ENCODE results near the gene DNAH3. TPM values are rescaled to one million over a fixed set of nuclear protein-coding genes. Genes with fewer than 3 reads are reported as not detected.

Gene DNAH3
- total and polyA plus RNA-seq, 2 experiments from 2014 or later, result not detected

- no peaks in the 10 kb centered on the region for H3K79me2 ChIP-seq (ENCODE audit: insufficient read depth)
- no peaks in the 10 kb centered on the region for H3K36me3 ChIP-seq (ENCODE audit: low read depth)
- TF ChIP-seq EZH2 (IDR thresholded peaks at IDR 0.05; ENCODE audit: insufficient read depth, poor library complexity, severe bottlenecking), result no peak
- no peak for TF ChIP-seq EZH2phosphoT487 (IDR thresholded peaks at IDR 0.05; ENCODE audit: insufficient read depth, low read depth)
- no peak for DNase-seq
- H3K4me2 ChIP-seq (ENCODE audit: unreplicated experiment), result no peak overlapping the region
- H3K27ac ChIP-seq, result no peak overlapping the region
- peaks cover 4% of the 10 kb centered on the region for H3K4me1 ChIP-seq (ENCODE audit: insufficient read depth)
- 56 to 73% methylated on average over 5 of the region's 5 CpGs for WGBS, 2 experiments (ENCODE audit: low coverage in 1 of 2, low lambda C conversion rate in 2 of 2, missing lambda C conversion rate in 2 of 2)
- H3K4me3 ChIP-seq, result no peak overlapping the region
- no peaks in the 10 kb centered on the region for H3K9me2 ChIP-seq (ENCODE audit: insufficient read depth)
- in situ Hi-C loops (cut with MboI), result loop anchor here (10.0 to 25.0 kb wide), 2 partner anchors 105 to 1123 kb away; no protein-coding TSS in a partner anchor
- no peaks in the 10 kb centered on the region for H3K9me3 ChIP-seq (ENCODE audit: low read depth)
- H3F3A ChIP-seq (ENCODE audit: insufficient read depth), result peaks cover 2% of the 10 kb centered on the region; the same call in 1 of the 2 replicates
- no peak overlapping the region for H2AFZ ChIP-seq
- H3K9ac ChIP-seq, result no peak overlapping the region
- H3K27me3 ChIP-seq (replicated peaks; ENCODE audit: insufficient read depth), result 0 out of 2 replicates have a peak, but pooled peaks cover 7% of the 10 kb centered on the region
- no peaks in the 10 kb centered on the region for H4K20me1 ChIP-seq (ENCODE audit: insufficient read depth)
Observed at GRCh38 chr16:21189311-21189710, 38.7 kb upstream of the DNAH3 start.

- no peak for DNase-seq
- in situ Hi-C loops (cut with MboI), result loop anchor here (10.0 to 25.0 kb wide), 2 partner anchors 108 to 1126 kb away; no protein-coding TSS in a partner anchor
- H2AFZ ChIP-seq, result no peak overlapping the region
- peaks cover 4% of the 10 kb centered on the region for H3K4me1 ChIP-seq (ENCODE audit: insufficient read depth)
- no peaks in the 10 kb centered on the region for H3F3A ChIP-seq (ENCODE audit: insufficient read depth)
- TF ChIP-seq EZH2 (IDR thresholded peaks at IDR 0.05; ENCODE audit: insufficient read depth, poor library complexity, severe bottlenecking) (no peak), EZH2phosphoT487 (IDR thresholded peaks at IDR 0.05; ENCODE audit: insufficient read depth, low read depth) (no peak)
- H3K27ac ChIP-seq, result no peak overlapping the region
- H3K9ac ChIP-seq, result no peak overlapping the region
- H3K27me3 ChIP-seq (replicated peaks; ENCODE audit: insufficient read depth), result no peaks in the 10 kb centered on the region
- no peaks in the 10 kb centered on the region for H3K79me2 ChIP-seq (ENCODE audit: insufficient read depth)
- H4K20me1 ChIP-seq (ENCODE audit: insufficient read depth), result no peaks in the 10 kb centered on the region
- H3K4me3 ChIP-seq, result no peak overlapping the region
- H3K36me3 ChIP-seq (ENCODE audit: low read depth), result peaks cover 8% of the 10 kb centered on the region; the same call in 1 of the 2 replicates
- WGBS, 2 experiments (ENCODE audit: low coverage in 1 of 2, low lambda C conversion rate in 2 of 2, missing lambda C conversion rate in 2 of 2), result 79 to 86% methylated on average over 4 of the region's 4 CpGs
- no peaks in the 10 kb centered on the region for H3K9me3 ChIP-seq (ENCODE audit: low read depth)
- H3K4me2 ChIP-seq (ENCODE audit: unreplicated experiment), result no peak overlapping the region
- H3K9me2 ChIP-seq (ENCODE audit: insufficient read depth), result no peaks in the 10 kb centered on the region
Observed at GRCh38 chr16:21186326-21186691, 35.7 kb upstream of the DNAH3 start.

- in situ Hi-C loops (cut with MboI), result loop anchor here (10.0 to 25.0 kb wide), 2 partner anchors 109 to 1127 kb away; no protein-coding TSS in a partner anchor
- peaks cover 4% of the 10 kb centered on the region for H3K4me1 ChIP-seq (ENCODE audit: insufficient read depth)
- no peak overlapping the region for H3K27ac ChIP-seq
- no peaks in the 10 kb centered on the region for H3K27me3 ChIP-seq (replicated peaks; ENCODE audit: insufficient read depth)
- no peaks in the 10 kb centered on the region for H3F3A ChIP-seq (ENCODE audit: insufficient read depth)
- TF ChIP-seq EZH2phosphoT487 (IDR thresholded peaks at IDR 0.05; ENCODE audit: insufficient read depth, low read depth), result no peak
- no peak for TF ChIP-seq EZH2 (IDR thresholded peaks at IDR 0.05; ENCODE audit: insufficient read depth, poor library complexity, severe bottlenecking)
- H3K79me2 ChIP-seq (ENCODE audit: insufficient read depth), result no peaks in the 10 kb centered on the region
- no peaks in the 10 kb centered on the region for H3K9me3 ChIP-seq (ENCODE audit: low read depth)
- no peak overlapping the region for H3K4me2 ChIP-seq (ENCODE audit: unreplicated experiment)
- no peaks in the 10 kb centered on the region for H3K9me2 ChIP-seq (ENCODE audit: insufficient read depth)
- no peak overlapping the region for H2AFZ ChIP-seq
- no peak overlapping the region for H3K4me3 ChIP-seq
- DNase-seq, result no peak
- no peaks in the 10 kb centered on the region for H4K20me1 ChIP-seq (ENCODE audit: insufficient read depth)
- H3K36me3 ChIP-seq (ENCODE audit: low read depth), result peaks cover 13% of the 10 kb centered on the region; the same call in 1 of the 2 replicates
- WGBS, 2 experiments (ENCODE audit: low coverage in 1 of 2, low lambda C conversion rate in 2 of 2, missing lambda C conversion rate in 2 of 2), result 84 to 89% methylated on average over 12 of the region's 12 CpGs
- no peak overlapping the region for H3K9ac ChIP-seq
Observed at GRCh38 chr16:21185659-21186325, 35.1 kb upstream of the DNAH3 start.

- DNase-seq, result peak; percentile 30
Observed at GRCh38 chr16:21184834-21185233, 34.2 kb upstream of the DNAH3 start.

More at GRCh38 chr16:21184834-21185233, 34.2 kb upstream of the DNAH3 start:
- Histone ChIP-seq H4K20me1 (ENCODE audit: insufficient read depth) (no peaks in the 10 kb centered on the region), H3K9me3 (ENCODE audit: low read depth) (no peaks in the 10 kb centered on the region), H3K9ac (no peak overlapping the region), H2AFZ (no peak overlapping the region), H3K79me2 (ENCODE audit: insufficient read depth) (no peaks in the 10 kb centered on the region), H3K36me3 (ENCODE audit: low read depth) (peaks cover 13% of the 10 kb centered on the region), H3K4me3 (no peak overlapping the region), H3K4me1 (ENCODE audit: insufficient read depth) (peaks cover 4% of the 10 kb centered on the region), H3K4me2 (ENCODE audit: unreplicated experiment) (no peak overlapping the region), H3F3A (ENCODE audit: insufficient read depth) (no peaks in the 10 kb centered on the region), H3K27me3 (replicated peaks; ENCODE audit: insufficient read depth) (no peaks in the 10 kb centered on the region), H3K9me2 (ENCODE audit: insufficient read depth) (no peaks in the 10 kb centered on the region), H3K27ac (no peak overlapping the region)
- 66 to 76% methylated on average over 3 of the region's 3 CpGs for WGBS, 2 experiments (ENCODE audit: low coverage in 1 of 2, low lambda C conversion rate in 2 of 2, missing lambda C conversion rate in 2 of 2)
- TF ChIP-seq EZH2 (IDR thresholded peaks at IDR 0.05; ENCODE audit: insufficient read depth, poor library complexity, severe bottlenecking) (no peak), EZH2phosphoT487 (IDR thresholded peaks at IDR 0.05; ENCODE audit: insufficient read depth, low read depth) (no peak)
- in situ Hi-C loops (cut with MboI), result loop anchor here (10.0 to 25.0 kb wide), 2 partner anchors 110 to 1127 kb away; no protein-coding TSS in a partner anchor

All from GM23248 (cell line).